Ishikawa (cell line): ENCODE data around the gene ZMAT1.

ENCODE experiments used
- CEBPB ChIP-seq: IDR thresholded peaks from 2 replicates; pipeline ENCODE4 v1.6.1; 2012
- EGR1 ChIP-seq: IDR thresholded peaks from 2 replicates; pipeline ENCODE4 v1.6.1; 2012
- EP300 ChIP-seq: IDR thresholded peaks from 2 replicates; pipeline ENCODE4 v1.6.1; 2012; ENCODE audit warnings: borderline replicate concordance
- FOXM1 ChIP-seq: IDR thresholded peaks from 2 replicates; pipeline ENCODE4 v1.6.1; 2012; ENCODE audit warnings: low read depth, borderline replicate concordance
- MAX ChIP-seq: IDR thresholded peaks from 2 replicates; pipeline ENCODE4 v1.6.1; 2012
- NFIC ChIP-seq: IDR thresholded peaks from 2 replicates; pipeline ENCODE4 v1.6.1; 2012
- RAD21 ChIP-seq: IDR thresholded peaks from 2 replicates; pipeline ENCODE4 v1.6.1; 2012; ENCODE audit warnings: low read depth
- REST ChIP-seq: IDR thresholded peaks from 2 replicates; pipeline ENCODE4 v1.6.1; 2012; ENCODE audit warnings: low read depth, mild to moderate bottlenecking
- TAF1 ChIP-seq: IDR thresholded peaks from 2 replicates; pipeline ENCODE4 v1.6.1; 2012; ENCODE audit warnings: low read depth, mild to moderate bottlenecking
- TCF12 ChIP-seq: IDR thresholded peaks from 2 replicates; pipeline ENCODE4 v1.6.1; 2012; ENCODE audit warnings: low read depth
- YY1 ChIP-seq: IDR thresholded peaks from 2 replicates; pipeline ENCODE4 v1.6.1; 2012; ENCODE audit warnings: low read depth

ZMAT1 gene

GRCh38 chrX:101918751-101919150, 13.1 kb downstream of the ZMAT1 start:
- TF ChIP-seq MAX = no peak

- TF ChIP-seq REST = no peak
- TF ChIP-seq NFIC = no peak
- TF ChIP-seq FOXM1 = no peak
- TF ChIP-seq YY1 = no peak
- no peak for TF ChIP-seq EP300
- TF ChIP-seq CEBPB = no peak
- no peak for TF ChIP-seq RAD21
- no peak for TF ChIP-seq TCF12
- no peak for TF ChIP-seq EGR1
Measured at GRCh38 chrX:101906136-101906796, 25.6 kb downstream of the ZMAT1 start.

- TF ChIP-seq EGR1 (no peak), TAF1 (no peak)
Measured at GRCh38 chrX:101904996-101905395, 26.8 kb downstream of the ZMAT1 start.
